NAMALWA (cell line): ENCODE data around the gene CFAP92.

ENCODE experiments used
- DNase-seq: peaks from one replicate; pipeline ENCODE4 v3.0.0-alpha.2; 2015; ENCODE audit warnings: low spot score

Gene CFAP92

GRCh38 chr3:128861491-128861890 lies 132.4 kb downstream of the CFAP92 start:
- DNase-seq = no peak
